ENCODE data around the gene RAP2A.

DNA sequence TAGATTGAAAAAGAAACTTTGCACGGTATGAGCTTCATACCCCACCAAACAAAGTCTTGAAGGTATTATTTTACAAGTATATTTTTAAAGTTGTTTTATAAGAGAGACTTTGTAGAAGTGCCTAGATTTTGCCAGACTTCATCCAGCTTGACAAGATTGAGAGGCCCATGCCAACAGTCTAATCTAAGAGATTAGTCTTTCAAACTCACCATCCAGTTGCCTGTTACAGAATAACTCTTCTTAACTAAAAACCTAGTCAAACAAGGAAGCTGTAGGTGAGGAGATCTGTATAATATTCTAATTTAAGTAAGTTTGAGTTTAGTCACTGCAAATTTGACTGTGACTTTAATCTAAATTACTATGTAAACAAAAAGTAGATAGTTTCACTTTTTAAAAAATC is 41.9 kb upstream of the RAP2A start:
- TF ChIP-seq, protein P1, sequence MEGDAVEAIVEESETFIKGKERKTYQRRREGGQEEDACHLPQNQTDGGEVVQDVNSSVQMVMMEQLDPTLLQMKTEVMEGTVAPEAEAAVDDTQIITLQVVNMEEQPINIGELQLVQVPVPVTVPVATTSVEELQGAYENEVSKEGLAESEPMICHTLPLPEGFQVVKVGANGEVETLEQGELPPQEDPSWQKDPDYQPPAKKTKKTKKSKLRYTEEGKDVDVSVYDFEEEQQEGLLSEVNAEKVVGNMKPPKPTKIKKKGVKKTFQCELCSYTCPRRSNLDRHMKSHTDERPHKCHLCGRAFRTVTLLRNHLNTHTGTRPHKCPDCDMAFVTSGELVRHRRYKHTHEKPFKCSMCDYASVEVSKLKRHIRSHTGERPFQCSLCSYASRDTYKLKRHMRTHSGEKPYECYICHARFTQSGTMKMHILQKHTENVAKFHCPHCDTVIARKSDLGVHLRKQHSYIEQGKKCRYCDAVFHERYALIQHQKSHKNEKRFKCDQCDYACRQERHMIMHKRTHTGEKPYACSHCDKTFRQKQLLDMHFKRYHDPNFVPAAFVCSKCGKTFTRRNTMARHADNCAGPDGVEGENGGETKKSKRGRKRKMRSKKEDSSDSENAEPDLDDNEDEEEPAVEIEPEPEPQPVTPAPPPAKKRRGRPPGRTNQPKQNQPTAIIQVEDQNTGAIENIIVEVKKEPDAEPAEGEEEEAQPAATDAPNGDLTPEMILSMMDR (IDR thresholded peaks at IDR 0.05; ENCODE audit: insufficient read depth, low read depth, low read length) = no peak
- no peak for TF ChIP-seq EZH2 (IDR thresholded peaks at IDR 0.05; ENCODE audit: insufficient read depth, low read length)
